Activated T-helper 1 cell treated with Interleukin-2 at 50 U/mL for 16 hours (primary cell): Measurements from ENCODE around the gene LOXL3.

Experiments used
- DNase-seq: peaks from one replicate; pipeline ENCODE4 v3.0.0-alpha.2; 2020; ENCODE audit warnings: low read depth

LOXL3 gene

GRCh38 chr2:74553892-74554819 is at the start of gene LOXL3, which contains the start of gene DOK1:
TSS of gene LOXL3 (minus strand) at chr2:74553942. CDS start at chr2:74552634, 1,308 bp downstream.
TSS of gene DOK1 (plus strand) at chr2:74554720. CDS start at chr2:74554755, 35 bp downstream.
- DNase-seq: peak; percentile 70

GRCh38 chr2:74602586-74603281 is 49.0 kb upstream of the LOXL3 start:
- DNase-seq: no peak

- DNase-seq: no peak
These were observed 45.9 kb upstream of the LOXL3 start for GRCh38 chr2:74599676-74600075.

- DNase-seq: no peak
These were observed 43.7 kb upstream of the LOXL3 start for GRCh38 chr2:74597410-74597809.

GRCh38 chr2:74596584-74596983 is 42.8 kb upstream of the LOXL3 start:
- DNase-seq: no peak

GRCh38 chr2:74593826-74594772 is 40.4 kb upstream of the LOXL3 start:
- no peak for DNase-seq

- no peak for DNase-seq
These were observed 34.9 kb upstream of the LOXL3 start for GRCh38 chr2:74588664-74589063.

- peak; percentile 27 for DNase-seq
These were observed 34.0 kb upstream of the LOXL3 start for GRCh38 chr2:74587664-74588277.

- DNase-seq: no peak
These were observed 31.9 kb upstream of the LOXL3 start for GRCh38 chr2:74585406-74586185.

- no peak for DNase-seq
These were observed 30.4 kb upstream of the LOXL3 start for GRCh38 chr2:74584088-74584645.

- no peak for DNase-seq
These were observed 29.8 kb upstream of the LOXL3 start for GRCh38 chr2:74583504-74583903.

- no peak for DNase-seq
These were observed 28.4 kb upstream of the LOXL3 start for GRCh38 chr2:74582184-74582583.

GRCh38 chr2:74581463-74581862 is 27.7 kb upstream of the LOXL3 start:
- DNase-seq: no peak

GRCh38 chr2:74578408-74578807 is 24.7 kb upstream of the LOXL3 start:
- DNase-seq: no peak

- no peak for DNase-seq
These were observed 23.7 kb upstream of the LOXL3 start for GRCh38 chr2:74577448-74577847.

- no peak for DNase-seq
These were observed 23.1 kb upstream of the LOXL3 start for GRCh38 chr2:74576863-74577229.

- no peak for DNase-seq
These were observed 22.6 kb upstream of the LOXL3 start for GRCh38 chr2:74576211-74576862.

GRCh38 chr2:74575320-74575719 is 21.6 kb upstream of the LOXL3 start:
- no peak for DNase-seq

GRCh38 chr2:74573747-74574562 is 20.2 kb upstream of the LOXL3 start:
- DNase-seq: no peak
